ENCODE measurements around the gene CDH24. TPM values are rescaled to one million over a fixed set of nuclear protein-coding genes. Genes with fewer than 3 reads are reported as not detected.

CDH24 gene
- total RNA-seq, 4 donors from 2014 or later: 2.5 to 5.9 (median 3.6) TPM

GRCh38 chr14:23023795-23024152 is 33.5 kb downstream of the CDH24 start:
- 90% methylated on average over 2 of the region's 2 CpGs for WGBS
- no peaks in the 10 kb centered on the region for H3K9me3 ChIP-seq
- no peak for DNase-seq (ENCODE audit: extremely low spot score)
- H3K27ac ChIP-seq (replicated peaks in 1 of 4): no peak overlapping the region
- intact Hi-C loops (cut with DNase I): no loop called here
- H3K4me3 ChIP-seq: no peak overlapping the region
- H3K36me3 ChIP-seq: peaks cover 11 to 44% (median 36%) of the 10 kb centered on the region in 4 donors
- H3K27me3 ChIP-seq: no peaks in the 10 kb centered on the region
- no peak for TF ChIP-seq CTCF (IDR thresholded peaks at IDR 0.05)
- peaks cover 0 to 16% (median 6%) of the 10 kb centered on the region in 4 donors for H3K4me1 ChIP-seq

GRCh38 chr14:23023022-23023794 is 34.1 kb downstream of the CDH24 start:
- WGBS: 79% methylated on average over 8 of the region's 8 CpGs
- intact Hi-C loops (cut with DNase I): no loop called here
- H3K36me3 ChIP-seq: peaks cover 11 to 38% (median 32%) of the 10 kb centered on the region in 4 donors
- TF ChIP-seq POLR2A (IDR thresholded peaks at IDR 0.05; ENCODE audit: low read depth) (no peak), CTCF (IDR thresholded peaks at IDR 0.05) (no peak), EP300 (IDR thresholded peaks at IDR 0.05) (no peak), POLR2AphosphoS5 (IDR thresholded peaks at IDR 0.05) (no peak)
- H3K27me3 ChIP-seq: no peaks in the 10 kb centered on the region
- no peak overlapping the region for H3K27ac ChIP-seq (replicated peaks in 1 of 4)
- H3K9me3 ChIP-seq: no peaks in the 10 kb centered on the region
- DNase-seq (ENCODE audit: extremely low spot score): no peak
- no peak overlapping the region for H3K4me3 ChIP-seq
- H3K4me1 ChIP-seq: peaks cover 0 to 10% (median 4%) of the 10 kb centered on the region in 4 donors

GRCh38 chr14:23021889-23022442 is 35.4 kb downstream of the CDH24 start:
- H3K27me3 ChIP-seq: no peaks in the 10 kb centered on the region
- no peak overlapping the region for H3K4me3 ChIP-seq
- intact Hi-C loops (cut with DNase I): no loop called here
- TF ChIP-seq CTCF (IDR thresholded peaks at IDR 0.05) (no peak), EP300 (IDR thresholded peaks at IDR 0.05) (no peak), POLR2A (IDR thresholded peaks at IDR 0.05; ENCODE audit: low read depth) (no peak), POLR2AphosphoS5 (IDR thresholded peaks at IDR 0.05) (no peak)
- H3K9me3 ChIP-seq: no peaks in the 10 kb centered on the region
- H3K27ac ChIP-seq (replicated peaks in 1 of 4): no peak overlapping the region
- WGBS: 55% methylated on average over 7 of the region's 7 CpGs
- DNase-seq (ENCODE audit: extremely low spot score): no peak
- peaks cover 11 to 31% (median 24%) of the 10 kb centered on the region in 4 donors for H3K36me3 ChIP-seq
- peaks cover 0 to 3% (median 0%) of the 10 kb centered on the region in 4 donors for H3K4me1 ChIP-seq

- H3K4me3 ChIP-seq: no peak overlapping the region
- 67% methylated on average over 9 of the region's 9 CpGs for WGBS
- no peaks in the 10 kb centered on the region for H3K9me3 ChIP-seq
- H3K27ac ChIP-seq (replicated peaks in 1 of 4): no peak overlapping the region
- intact Hi-C loops (cut with DNase I): no loop called here
- H3K36me3 ChIP-seq: peaks cover 11 to 26% (median 20%) of the 10 kb centered on the region in 4 donors
- no peaks in the 10 kb centered on the region for H3K27me3 ChIP-seq
- TF ChIP-seq POLR2A (IDR thresholded peaks at IDR 0.05; ENCODE audit: low read depth) (no peak), EP300 (IDR thresholded peaks at IDR 0.05) (no peak), CTCF (IDR thresholded peaks at IDR 0.05) (no peak), POLR2AphosphoS5 (IDR thresholded peaks at IDR 0.05) (no peak)
- peaks cover 0 to 3% (median 0%) of the 10 kb centered on the region in 4 donors for H3K4me1 ChIP-seq
- DNase-seq (ENCODE audit: extremely low spot score): no peak
Measured at GRCh38 chr14:23021434-23021833, 35.9 kb downstream of the CDH24 start.
